DMS53 treated with DMSO at 0.1 percent for 48 hours (cell line): ENCODE data around the gene ATP2B1.
A peak's percentile ranks its signal among the peaks of the same experiment; 100 is the strongest.

Experiments used
- DNase-seq: peaks from one replicate; lab custom pipeline; 2025; ENCODE audit not compliant: unreplicated experiment; lab: John Stamatoyannopoulos, UW

ATP2B1 gene

GRCh38 chr12:89544681-89545184, 163.9 kb downstream of the ATP2B1 start:
- DNase-seq, result peak; percentile 97

- no peak for DNase-seq
Measured at GRCh38 chr12:89544022-89544421, 164.6 kb downstream of the ATP2B1 start.

GRCh38 chr12:89542912-89543592, 165.6 kb downstream of the ATP2B1 start:
- DNase-seq, result peak; percentile 85

DNA sequence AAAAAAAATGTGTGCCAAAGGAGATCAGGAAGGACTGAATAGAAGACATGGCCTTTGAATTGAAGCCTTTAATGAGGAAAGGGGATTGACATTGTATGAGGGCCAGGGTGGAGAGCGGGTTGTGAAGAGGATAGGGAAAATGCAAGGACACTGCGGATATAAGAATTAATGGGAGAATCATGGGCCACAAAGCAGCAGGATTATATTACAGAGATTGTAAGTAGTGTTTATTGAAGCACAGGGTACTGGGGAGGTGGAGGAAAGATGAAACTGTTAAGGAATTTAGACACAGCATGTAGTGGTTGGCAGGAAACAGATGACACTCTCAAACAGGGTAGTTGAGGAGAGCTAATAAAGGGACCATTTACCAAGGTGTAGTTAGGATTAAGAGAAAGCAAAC, 166.4 kb downstream of the ATP2B1 start:
- no peak for DNase-seq

GRCh38 chr12:89540586-89540985, 168.1 kb downstream of the ATP2B1 start:
- no peak for DNase-seq

DNA sequence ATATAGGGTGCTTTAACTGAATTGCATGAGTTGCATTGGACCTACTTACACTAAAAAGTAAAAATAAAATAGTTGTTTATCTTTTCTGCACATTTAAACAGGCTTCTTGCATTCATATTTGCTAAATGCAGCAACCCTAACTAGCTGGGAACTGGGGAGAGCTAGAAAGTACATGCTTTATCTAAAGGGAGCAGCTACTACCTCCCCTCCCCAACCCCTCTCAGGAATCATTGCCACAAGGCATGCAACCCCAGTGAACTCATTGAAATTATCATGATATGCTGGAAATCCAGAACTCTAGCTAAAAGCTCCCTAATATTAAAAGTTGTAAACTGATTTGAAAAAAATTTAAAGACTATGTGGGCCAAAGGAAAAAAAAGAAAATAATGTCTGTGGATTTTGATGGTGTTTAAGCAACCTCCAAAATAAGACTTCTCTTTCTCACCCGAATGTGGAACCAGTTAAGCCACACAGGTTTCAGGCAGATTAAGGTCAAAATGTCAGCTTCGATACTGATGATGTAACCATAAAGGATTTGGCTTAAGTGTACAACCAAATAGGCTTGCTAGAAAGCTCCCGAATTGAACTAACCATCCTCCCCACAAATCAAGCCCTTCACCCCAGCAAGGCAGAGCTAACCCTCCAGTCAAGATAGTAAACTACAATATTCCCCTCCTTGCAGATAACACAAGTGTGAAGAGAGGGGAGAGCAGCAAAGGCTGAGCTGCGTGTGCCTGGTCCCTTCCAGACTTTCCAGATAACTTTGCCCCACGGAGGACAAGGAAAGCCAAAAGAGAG, 169.0 kb downstream of the ATP2B1 start:
- DNase-seq, result no peak

DNA sequence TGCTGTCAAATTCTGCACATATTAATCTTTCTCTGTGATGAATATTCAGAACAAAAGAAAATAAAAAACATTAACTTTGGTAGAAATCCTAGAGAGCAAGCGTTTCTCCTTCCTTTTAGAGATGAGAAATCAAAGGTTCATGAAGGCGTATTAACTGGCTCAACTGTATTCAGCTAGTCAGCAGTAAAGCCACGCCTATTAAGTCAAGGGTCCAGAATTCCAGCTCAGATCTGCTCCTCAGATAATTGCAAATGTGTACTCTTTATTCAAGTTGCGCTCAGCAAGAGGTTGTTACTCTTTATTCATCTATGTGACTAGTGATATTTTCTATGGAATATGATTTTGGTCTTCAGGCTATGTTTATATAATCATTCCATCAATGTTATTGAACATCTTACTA, 169.7 kb downstream of the ATP2B1 start:
- no peak for DNase-seq
